Esophagus muscularis mucosa (tissue), 4 donors: ENCODE results near the gene CAPN2. TPM values are rescaled to one million over a fixed set of nuclear protein-coding genes. Genes with fewer than 3 reads are reported as not detected.

Experiments used
- DNase-seq: peaks from one replicate; pipeline ENCODE4 v3.0.0-alpha.2; 2017; ENCODE audit errors: extremely low spot score
- H3K27ac ChIP-seq, 4 donors: fragments of 200-600 bp; sonication (generic); replicated peaks in 1 of 4; 1 replicate in 3 of 4; 2 replicates in 1 of 4; pipeline ENCODE4 v1.5.1; 2016 to 2019; ENCODE audit warnings: mild to moderate bottlenecking in 1 of 4
- H3K27me3 ChIP-seq, 4 donors: fragments of 200-600 bp; sonication (generic); one replicate each; pipeline versions ENCODE4 v1.5.1 to v1.6.0; 2016 to 2019
- H3K36me3 ChIP-seq, 4 donors: fragments of 200-600 bp; sonication (generic); one replicate each; pipeline ENCODE4 v1.5.1; 2016 to 2019
- H3K4me1 ChIP-seq, 4 donors: fragments of 200-600 bp; sonication (generic); one replicate each; pipeline ENCODE4 v1.5.1; 2016 to 2019
- H3K4me3 ChIP-seq, 4 donors: fragments of 200-600 bp; sonication (generic); 1 replicate in 2 of 4; 2 replicates in 2 of 4; pipeline ENCODE4 v1.5.1; 2016 to 2019; ENCODE audit warnings: mild to moderate bottlenecking in 4 of 4, moderate library complexity in 1 of 4
- H3K9me3 ChIP-seq, 4 donors: fragments of 200-600 bp; sonication (generic); 1 replicate in 3 of 4; 2 replicates in 1 of 4; pipeline ENCODE4 v1.5.1; 2016 to 2019
- CTCF ChIP-seq, 3 experiments: fragments of 200-600 bp in 2 of 3; fragments of 450-650 bp in 1 of 3; sonication (generic) in 2 of 3; IDR thresholded peaks; one replicate each; pipeline ENCODE4 v1.5.1; 2017 to 2019; ENCODE audit warnings: antibody characterized with exemption in 3 of 3, mild to moderate bottlenecking in 2 of 3, moderate library complexity in 1 of 3
- EP300 ChIP-seq: sonication (generic); formaldehyde crosslinking; IDR thresholded peaks from one replicate; pipeline ENCODE4 v1.6.1; 2017; ENCODE audit warnings: antibody characterized with exemption
- POLR2A ChIP-seq: fragments of 450-650 bp; IDR thresholded peaks from one replicate; pipeline ENCODE4 v1.6.1; 2017; ENCODE audit warnings: antibody characterized with exemption, moderate library complexity, mild to moderate bottlenecking, low read depth
- POLR2AphosphoS5 ChIP-seq, 2 donors: sonication (generic); formaldehyde crosslinking; IDR thresholded peaks; one replicate each; pipeline ENCODE4 v1.6.1; 2017; ENCODE audit warnings: antibody characterized with exemption in 2 of 2
- WGBS: methylation state at CpG from one replicate; pipeline ENCODE4 v1.1.5; 2018; 5-methylcytosine and 5-hydroxymethylcytosine counted together
- intact Hi-C: fragments of 100-400 bp; cut with DNase I; formaldehyde crosslinking; loops from one replicate; pipeline ENCODE4 v1.15.1; 2023
- total RNA-seq, 4 donors: library from RNA; depleted of rRNA; stranded (reverse); fragments of >200 nt; gene quantifications; one replicate each; pipeline versions ENCODE4 v1.1.0 to v1.2.1, GENCODE V29; 2016

CAPN2 gene
- total RNA-seq, 4 donors from 2014 or later, result 91.9 to 231 (median 161) TPM

GRCh38 chr1:223715604-223716172, 3.3 kb downstream of the CAPN2 start:
- peak overlapping the region in 3 of 4 donors; percentile 3 to 34 (median 16) for H3K4me3 ChIP-seq
- H3K27me3 ChIP-seq, result no peaks in the 10 kb centered on the region
- no peak for TF ChIP-seq POLR2AphosphoS5 (IDR thresholded peaks at IDR 0.05)
- TF ChIP-seq CTCF (IDR thresholded peaks at IDR 0.05), result no peak
- no peak for TF ChIP-seq EP300
- no peak for TF ChIP-seq POLR2A
- no peaks in the 10 kb centered on the region for H3K9me3 ChIP-seq
- WGBS, result 51% methylated on average over 6 of the region's 6 CpGs
- intact Hi-C loops, result no loop called here
- peak overlapping the region; percentile 68 to 98 (median 76) for H3K27ac ChIP-seq
- H3K4me1 ChIP-seq, result peaks cover 58 to 92% (median 86%) of the 10 kb centered on the region in 4 donors
- H3K36me3 ChIP-seq, result peaks cover 0 to 45% (median 35%) of the 10 kb centered on the region in 4 donors
- no peak for DNase-seq

- Histone ChIP-seq H3K36me3 (peaks cover 0 to 52% (median 39%) of the 10 kb centered on the region in 4 donors), H3K27me3 (no peaks in the 10 kb centered on the region), H3K27ac (peak overlapping the region; percentile 68 to 98 (median 76)), H3K4me1 (peaks cover 61 to 94% (median 91%) of the 10 kb centered on the region in 4 donors), H3K9me3 (no peaks in the 10 kb centered on the region), H3K4me3 (peak overlapping the region in 2 of 4 donors; percentile 16 to 29)
- DNase-seq, result no peak
- TF ChIP-seq POLR2AphosphoS5 (IDR thresholded peaks at IDR 0.05) (peak; percentile 17 to 49), POLR2A (no peak)
- WGBS, result 44% methylated on average over 7 of the region's 7 CpGs
- intact Hi-C loops, result no loop called here
Observed at GRCh38 chr1:223716302-223716862, 4.0 kb downstream of the CAPN2 start.

GRCh38 chr1:223717123-223717522, 4.8 kb downstream of the CAPN2 start:
- no peaks in the 10 kb centered on the region for H3K9me3 ChIP-seq
- peaks cover 0 to 57% (median 39%) of the 10 kb centered on the region in 4 donors for H3K36me3 ChIP-seq
- H3K4me3 ChIP-seq, result peak overlapping the region in 1 of 4 donors; percentile 29
- H3K27ac ChIP-seq, result peak overlapping the region; percentile 68 to 98 (median 76)
- no peak for DNase-seq
- H3K4me1 ChIP-seq, result peaks cover 57 to 92% (median 90%) of the 10 kb centered on the region in 4 donors
- intact Hi-C loops, result no loop called here
- H3K27me3 ChIP-seq, result no peaks in the 10 kb centered on the region
- TF ChIP-seq CTCF (IDR thresholded peaks at IDR 0.05) (no peak), POLR2AphosphoS5 (IDR thresholded peaks at IDR 0.05) (no peak), POLR2A (no peak), EP300 (no peak)
- WGBS, result 87% methylated on average over 5 of the region's 5 CpGs

GRCh38 chr1:223717695-223718363, 5.5 kb downstream of the CAPN2 start:
- Histone ChIP-seq H3K27ac (peak overlapping the region; percentile 68 to 98 (median 76)), H3K9me3 (no peaks in the 10 kb centered on the region), H3K27me3 (no peaks in the 10 kb centered on the region), H3K4me3 (no peak overlapping the region), H3K36me3 (peaks cover 0 to 64% (median 42%) of the 10 kb centered on the region in 4 donors), H3K4me1 (peaks cover 57 to 99% (median 92%) of the 10 kb centered on the region in 4 donors)
- DNase-seq, result no peak
- WGBS, result 64% methylated on average over 4 of the region's 6 CpGs
- TF ChIP-seq CTCF (IDR thresholded peaks at IDR 0.05), result no peak
- TF ChIP-seq EP300, result no peak
- TF ChIP-seq POLR2A, result no peak
- TF ChIP-seq POLR2AphosphoS5 (IDR thresholded peaks at IDR 0.05), result no peak
- intact Hi-C loops, result no loop called here

GRCh38 chr1:223718850-223719249, 6.5 kb downstream of the CAPN2 start:
- Histone ChIP-seq H3K27ac (peak overlapping the region; percentile 68 to 98 (median 76)), H3K4me1 (peaks cover 51 to 99% (median 93%) of the 10 kb centered on the region in 4 donors), H3K4me3 (no peak overlapping the region), H3K27me3 (no peaks in the 10 kb centered on the region), H3K36me3 (peaks cover 0 to 74% (median 50%) of the 10 kb centered on the region in 4 donors), H3K9me3 (no peaks in the 10 kb centered on the region)
- DNase-seq, result no peak
- WGBS, result 54% methylated on average over 5 of the region's 5 CpGs
- TF ChIP-seq POLR2A (no peak), POLR2AphosphoS5 (IDR thresholded peaks at IDR 0.05) (no peak), EP300 (no peak), CTCF (IDR thresholded peaks at IDR 0.05) (no peak)
- intact Hi-C loops, result no loop called here
